Transverse colon (tissue), 4 donors: ENCODE data around the gene PRIMA1. TPM values are rescaled to one million over a fixed set of nuclear protein-coding genes. Genes with fewer than 3 reads are reported as not detected.

Experiments
- DNase-seq: peaks from one replicate; pipeline ENCODE4 v3.0.0-alpha.2; 2019
- H3K27ac ChIP-seq, 4 donors: fragments of 200-600 bp; sonication (generic); 2 replicates each; pipeline ENCODE4 v1.5.1; 2016 to 2018; ENCODE audit warnings: inconsistent platforms in 4 of 4
- H3K27me3 ChIP-seq: fragments of 200-600 bp; sonication (generic); 2 replicates; pipeline ENCODE4 v1.5.1; 2017; ENCODE audit warnings: inconsistent platforms
- H3K36me3 ChIP-seq, 4 donors: fragments of 200-600 bp; sonication (generic); 2 replicates each; pipeline ENCODE4 v1.5.1; 2017 to 2019; ENCODE audit warnings: inconsistent platforms in 4 of 4
- H3K4me1 ChIP-seq, 4 donors: fragments of 200-600 bp; sonication (generic); 2 replicates each; pipeline ENCODE4 v1.5.1; 2017 to 2020; ENCODE audit warnings: inconsistent platforms in 4 of 4
- H3K4me3 ChIP-seq, 4 donors: fragments of 200-600 bp; sonication (generic); 1 replicate in 1 of 4; 2 replicates in 3 of 4; pipeline versions ENCODE4 v1.5.1 to v1.6.1; 2017 to 2019; ENCODE audit warnings: inconsistent platforms in 4 of 4
- H3K9me3 ChIP-seq, 2 donors: fragments of 200-600 bp; sonication (generic); 2 replicates each; pipeline ENCODE4 v1.5.1; 2017 to 2019; ENCODE audit warnings: inconsistent platforms in 2 of 2
- CTCF ChIP-seq, 5 experiments: fragments of 200-600 bp in 3 of 5; fragments of 450-650 bp in 2 of 5; sonication (generic) in 3 of 5; IDR thresholded peaks; 1 replicate in 2 of 5; 2 replicates in 3 of 5; pipeline ENCODE4 v1.5.1; 2016 to 2017; ENCODE audit warnings: antibody characterized with exemption in 5 of 5, inconsistent platforms in 3 of 5, mild to moderate bottlenecking in 2 of 5, moderate library complexity in 1 of 5
- EP300 ChIP-seq: sonication (generic); formaldehyde crosslinking; IDR thresholded peaks from one replicate; pipeline ENCODE4 v1.6.1; 2017; ENCODE audit warnings: antibody characterized with exemption, low read depth
- POLR2A ChIP-seq: fragments of 450-650 bp; IDR thresholded peaks from one replicate; pipeline ENCODE4 v1.6.1; 2016; ENCODE audit warnings: antibody characterized with exemption, mild to moderate bottlenecking, moderate library complexity
- POLR2AphosphoS5 ChIP-seq, 3 donors: sonication (generic); formaldehyde crosslinking; IDR thresholded peaks; one replicate each; pipeline ENCODE4 v1.6.1; 2016; ENCODE audit warnings: antibody characterized with exemption in 3 of 3
- WGBS, 2 donors: methylation state at CpG; one replicate each; pipeline ENCODE4 v1.1.5; 2018; ENCODE audit warnings: low coverage in 1 of 2; 5-methylcytosine and 5-hydroxymethylcytosine counted together
- in situ Hi-C, 4 donors: fragments of 200-750 bp; cut with MboI; loops; one replicate each; pipeline versions ENCODE4 v1.15.0 to v1.15.1; 2017; ENCODE audit warnings: low sequenced_read_pairs in 3 of 4, low pct_ligation_motif_present in 1 of 4, low pct_unique_long_range_greater_than_20kb in 1 of 4
- intact Hi-C: fragments of 100-400 bp; cut with DNase I; formaldehyde crosslinking; loops from one replicate; pipeline ENCODE4 v1.15.1; 2023; ENCODE audit warnings: low total_unique reads
- total RNA-seq, 4 donors: library from RNA; depleted of rRNA; stranded (reverse); fragments of >200 nt; gene quantifications; one replicate each; pipeline ENCODE4 v1.1.0, GENCODE V29; 2016

Gene PRIMA1
- total RNA-seq, 4 donors from 2014 or later = 3.0 to 8.2 (median 4.8) TPM

DNA sequence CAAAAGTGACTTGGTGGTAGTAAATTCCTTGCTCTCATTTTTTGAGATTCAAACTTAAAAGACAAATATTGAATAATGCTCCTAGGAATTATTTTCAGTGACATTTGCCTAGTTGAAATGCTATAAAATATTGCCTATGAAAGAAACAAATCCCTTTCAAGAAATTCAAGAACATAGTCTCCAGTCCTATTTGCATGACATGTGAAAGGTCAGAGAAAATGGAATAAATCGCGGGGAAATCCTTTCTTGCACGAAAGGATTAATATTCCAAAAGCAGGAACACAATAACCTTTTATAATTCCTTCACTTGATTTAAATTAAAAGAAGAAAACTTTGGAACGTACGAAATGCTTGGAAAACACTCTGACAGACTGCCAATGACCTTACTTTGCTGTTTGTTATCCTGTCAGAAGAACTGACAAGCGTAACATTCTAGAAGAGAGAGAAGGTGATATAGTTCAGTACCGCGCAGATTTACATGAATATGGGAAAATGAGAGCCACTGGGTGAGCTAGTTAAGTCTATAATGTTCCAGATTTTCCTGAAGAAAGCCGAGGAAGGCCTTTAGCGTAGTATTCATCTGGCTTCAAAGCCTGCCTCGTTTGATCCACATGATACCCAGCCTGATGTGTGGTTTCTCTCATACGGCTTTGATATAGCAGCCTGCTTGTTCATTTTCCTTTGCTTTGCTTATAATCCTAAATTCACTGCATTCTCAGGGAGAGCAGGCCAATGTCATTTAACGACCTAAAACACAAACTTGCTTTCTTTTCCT, 103.0 kb downstream of the PRIMA1 start:
- TF ChIP-seq EP300 = no peak
- no peak overlapping the region for H3K4me3 ChIP-seq
- in situ Hi-C loops = no loop called here
- no peaks in the 10 kb centered on the region for H3K36me3 ChIP-seq
- no peaks in the 10 kb centered on the region for H3K4me1 ChIP-seq
- no peaks in the 10 kb centered on the region for H3K9me3 ChIP-seq
- 78 to 80% methylated on average over 13 of the region's 13 CpGs for WGBS, 2 donors
- no peaks in the 10 kb centered on the region for H3K27me3 ChIP-seq
- no peak for DNase-seq
- intact Hi-C loops = no loop called here
- H3K27ac ChIP-seq = no peak overlapping the region

GRCh38 chr14:93683226-93683625, 105.1 kb downstream of the PRIMA1 start:
- intact Hi-C loops = no loop called here
- 72 to 86% methylated on average over 5 of the region's 5 CpGs for WGBS, 2 donors
- no peak for DNase-seq
- in situ Hi-C loops = no loop called here
- Histone ChIP-seq H3K4me1 (no peaks in the 10 kb centered on the region), H3K27ac (no peak overlapping the region), H3K4me3 (no peak overlapping the region), H3K9me3 (no peaks in the 10 kb centered on the region), H3K27me3 (no peaks in the 10 kb centered on the region), H3K36me3 (no peaks in the 10 kb centered on the region)
- TF ChIP-seq POLR2AphosphoS5 (IDR thresholded peaks at IDR 0.05) = no peak
- no peak for TF ChIP-seq CTCF (IDR thresholded peaks at IDR 0.05)
- no peak for TF ChIP-seq POLR2A
- no peak for TF ChIP-seq EP300

DNA sequence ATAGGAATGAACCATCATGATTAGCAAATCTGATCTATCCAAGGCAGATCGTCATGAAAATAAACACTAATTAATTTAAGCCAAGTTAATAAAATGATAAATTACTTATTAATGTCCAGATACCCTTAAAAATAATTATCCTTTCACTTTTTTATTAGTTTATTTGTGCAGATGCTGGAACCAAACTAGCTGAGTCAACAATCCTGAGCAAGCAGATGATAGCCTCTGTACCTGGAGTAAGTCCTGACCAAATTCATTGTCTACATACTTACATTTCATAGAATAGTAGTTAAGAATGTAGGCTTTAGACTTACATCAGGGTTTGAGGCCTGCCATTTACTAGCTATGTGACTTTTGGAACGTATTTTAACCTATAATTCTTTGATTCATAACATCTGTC, 105.8 kb downstream of the PRIMA1 start:
- intact Hi-C loops (no loop called here), in situ Hi-C loops (no loop called here)
- no peaks in the 10 kb centered on the region for H3K9me3 ChIP-seq
- no peaks in the 10 kb centered on the region for H3K27me3 ChIP-seq
- TF ChIP-seq CTCF (IDR thresholded peaks at IDR 0.05) (no peak), POLR2AphosphoS5 (IDR thresholded peaks at IDR 0.05) (no peak), EP300 (no peak), POLR2A (no peak)
- H3K27ac ChIP-seq = no peak overlapping the region
- no peaks in the 10 kb centered on the region for H3K4me1 ChIP-seq
- no peaks in the 10 kb centered on the region for H3K36me3 ChIP-seq
- WGBS, 2 donors = 64 to 67% methylated on average over 2 of the region's 2 CpGs
- DNase-seq = no peak
- H3K4me3 ChIP-seq = no peak overlapping the region

DNA sequence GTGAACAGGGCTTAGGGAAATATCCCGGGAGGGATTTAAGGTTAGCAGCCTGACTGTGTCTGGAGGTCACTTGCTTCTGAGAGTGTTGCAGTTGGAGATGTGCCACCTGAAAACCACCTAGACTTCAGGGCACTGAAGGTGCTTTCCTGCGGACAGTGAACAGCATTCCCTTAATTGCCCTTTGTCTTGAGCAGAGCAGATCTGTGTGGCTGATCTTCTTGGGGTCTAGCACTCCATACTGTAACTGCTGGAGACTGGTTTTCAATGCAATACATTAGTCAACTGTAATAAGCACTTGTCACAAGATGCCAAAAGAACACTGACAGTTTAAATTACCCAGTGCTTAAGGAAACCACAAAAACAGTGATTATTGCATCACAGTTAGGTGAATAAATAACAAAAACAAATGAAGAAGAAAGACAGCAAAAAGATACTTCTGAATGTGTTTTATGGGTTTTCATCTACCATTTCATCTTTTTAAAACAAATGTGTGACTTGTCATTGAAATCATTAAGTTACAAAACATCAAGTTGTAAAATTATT, 111.8 kb downstream of the PRIMA1 start:
- intact Hi-C loops = no loop called here

More for the DNA sequence above, 111.8 kb downstream of the PRIMA1 start:
- 80% methylated on average over 2 of the region's 2 CpGs; no CpG with 5 or more reads in 1 of the 2 donors for WGBS, 2 donors
- Histone ChIP-seq H3K4me3 (no peak overlapping the region), H3K27me3 (no peaks in the 10 kb centered on the region), H3K4me1 (no peaks in the 10 kb centered on the region), H3K36me3 (no peaks in the 10 kb centered on the region), H3K9me3 (no peaks in the 10 kb centered on the region), H3K27ac (no peak overlapping the region)
- in situ Hi-C loops = no loop called here
- TF ChIP-seq CTCF (IDR thresholded peaks at IDR 0.05) (no peak), EP300 (no peak), POLR2A (no peak), POLR2AphosphoS5 (IDR thresholded peaks at IDR 0.05) (no peak)
- no peak for DNase-seq
